ENCODE data around the gene OOSP1.

DNA sequence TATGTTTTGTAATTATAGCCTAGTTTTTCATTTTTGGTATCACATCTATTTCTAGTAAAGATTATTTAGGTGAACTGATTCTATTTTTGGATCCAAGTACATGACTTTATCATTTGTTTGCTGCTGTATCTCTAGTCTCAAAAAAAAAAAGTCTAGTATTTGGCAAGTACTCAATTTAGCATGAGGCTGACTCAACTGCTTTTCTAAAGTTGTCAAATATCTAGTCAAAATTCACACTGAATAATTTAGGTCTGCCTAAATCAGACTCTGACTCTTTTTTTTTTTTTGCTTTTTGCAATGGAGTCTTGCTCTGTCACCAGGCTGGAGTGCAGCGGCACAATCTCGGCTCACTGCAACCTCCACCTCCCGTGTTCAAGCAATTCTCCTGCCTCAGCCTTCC lies 28.0 kb downstream of the OOSP1 start:
- TF ChIP-seq, protein P1, sequence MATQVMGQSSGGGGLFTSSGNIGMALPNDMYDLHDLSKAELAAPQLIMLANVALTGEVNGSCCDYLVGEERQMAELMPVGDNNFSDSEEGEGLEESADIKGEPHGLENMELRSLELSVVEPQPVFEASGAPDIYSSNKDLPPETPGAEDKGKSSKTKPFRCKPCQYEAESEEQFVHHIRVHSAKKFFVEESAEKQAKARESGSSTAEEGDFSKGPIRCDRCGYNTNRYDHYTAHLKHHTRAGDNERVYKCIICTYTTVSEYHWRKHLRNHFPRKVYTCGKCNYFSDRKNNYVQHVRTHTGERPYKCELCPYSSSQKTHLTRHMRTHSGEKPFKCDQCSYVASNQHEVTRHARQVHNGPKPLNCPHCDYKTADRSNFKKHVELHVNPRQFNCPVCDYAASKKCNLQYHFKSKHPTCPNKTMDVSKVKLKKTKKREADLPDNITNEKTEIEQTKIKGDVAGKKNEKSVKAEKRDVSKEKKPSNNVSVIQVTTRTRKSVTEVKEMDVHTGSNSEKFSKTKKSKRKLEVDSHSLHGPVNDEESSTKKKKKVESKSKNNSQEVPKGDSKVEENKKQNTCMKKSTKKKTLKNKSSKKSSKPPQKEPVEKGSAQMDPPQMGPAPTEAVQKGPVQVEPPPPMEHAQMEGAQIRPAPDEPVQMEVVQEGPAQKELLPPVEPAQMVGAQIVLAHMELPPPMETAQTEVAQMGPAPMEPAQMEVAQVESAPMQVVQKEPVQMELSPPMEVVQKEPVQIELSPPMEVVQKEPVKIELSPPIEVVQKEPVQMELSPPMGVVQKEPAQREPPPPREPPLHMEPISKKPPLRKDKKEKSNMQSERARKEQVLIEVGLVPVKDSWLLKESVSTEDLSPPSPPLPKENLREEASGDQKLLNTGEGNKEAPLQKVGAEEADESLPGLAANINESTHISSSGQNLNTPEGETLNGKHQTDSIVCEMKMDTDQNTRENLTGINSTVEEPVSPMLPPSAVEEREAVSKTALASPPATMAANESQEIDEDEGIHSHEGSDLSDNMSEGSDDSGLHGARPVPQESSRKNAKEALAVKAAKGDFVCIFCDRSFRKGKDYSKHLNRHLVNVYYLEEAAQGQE (IDR thresholded peaks at IDR 0.05; ENCODE audit: insufficient read depth in 1 of 2, low read depth in 2 of 2, low read length in 2 of 2) = no peak
- TF ChIP-seq SIN3A (IDR thresholded peaks at IDR 0.05; ENCODE audit: borderline replicate concordance, insufficient read depth, low read length) = no peak
- TF ChIP-seq TAF1 (IDR thresholded peaks at IDR 0.05; ENCODE audit: borderline replicate concordance, insufficient read depth, low read length) = no peak

All from PFSK-1 (cell line).